ENCODE results near the gene IGF2BP3. TPM values are rescaled to one million over a fixed set of nuclear protein-coding genes. Genes with fewer than 3 reads are reported as not detected.

The IGF2BP3 gene
- total and polyA plus RNA-seq, 10 of the 15 experiments (the other 5 are each of a cell fraction or from before 2014, with no cell fraction given) = 4.6 to 61.2 (median 36.9) TPM

DNA sequence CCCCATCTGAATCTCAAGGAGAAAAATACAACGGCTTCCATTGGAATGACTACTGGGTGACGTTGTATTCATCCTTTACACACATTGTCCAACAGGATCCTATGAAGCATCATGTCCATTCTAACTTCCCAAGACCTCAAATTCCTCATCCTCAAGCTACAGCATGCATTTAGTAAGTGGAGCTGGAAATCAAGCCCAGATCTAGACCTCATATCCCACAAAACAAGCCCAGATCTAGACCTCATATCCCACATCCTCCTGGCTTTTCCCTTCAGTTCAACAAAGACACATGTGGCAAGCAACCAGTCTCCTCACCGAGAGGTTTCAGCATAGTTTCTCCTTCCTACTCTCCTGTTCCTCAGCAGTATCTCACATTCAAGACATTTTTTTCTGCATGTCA is 12.2 kb downstream of the IGF2BP3 start:
- SMC1A ChIA-PET (ENCODE audit: uncharacterized antibody, unreplicated experiment) = interaction anchor here (0.8 to 1.9 kb wide), 7 partner anchors 9 to 100 kb away, joined by 3 to 9 read pairs (median 3); no protein-coding TSS in a partner anchor
- POLR2A ChIA-PET = interaction anchor here (1.8 kb wide), 1 partner anchor 15 kb away, joined by 6 read pairs; no protein-coding TSS in a partner anchor
- CTCF ChIA-PET = interaction anchor here (0.6 to 2.3 kb wide), 5 partner anchors 8 to 181 kb away, joined by 3 to 10 read pairs (median 4); no protein-coding TSS in a partner anchor

More for the DNA sequence above, 12.2 kb downstream of the IGF2BP3 start:
- Histone ChIP-seq H3K9me3 (replicated peaks; ENCODE audit: control insufficient read depth, insufficient read depth, low read length) (no peaks in the 10 kb centered on the region; the same call in 2 of the 3 replicates), H3K4me3 (no peak overlapping the region), H3K79me2 (ENCODE audit: control insufficient read depth, insufficient read depth, low read length) (peaks cover 97% of the 10 kb centered on the region), H3K9ac (ENCODE audit: control insufficient read depth, insufficient read depth, low read length) (no peak overlapping the region), H2AFZ (ENCODE audit: control insufficient read depth, low read depth, low read length) (no peak overlapping the region), H3K4me1 (ENCODE audit: control insufficient read depth, insufficient read depth, low read length) (peaks cover 3% of the 10 kb centered on the region), H3K27me3 (replicated peaks in 1 of 2; ENCODE audit: control insufficient read depth in 2 of 2, insufficient read depth in 2 of 2, low read length in 1 of 2) (no peaks in the 10 kb centered on the region), H4K20me1 (ENCODE audit: control insufficient read depth, insufficient read depth) (no peaks in the 10 kb centered on the region), H3K27ac (ENCODE audit: control insufficient read depth, insufficient read depth) (no peak overlapping the region), H3K36me3 (ENCODE audit: control insufficient read depth in 2 of 2, insufficient read depth in 2 of 2, low read length in 1 of 2) (peaks cover 0 to 11% of the 10 kb centered on the region in 2 experiments; a peak in 2 of 4 replicates), H3K4me2 (ENCODE audit: control insufficient read depth, insufficient read depth) (no peak overlapping the region)
- no peak for ATAC-seq
- intact Hi-C loops (cut with micrococcal nuclease; ENCODE audit: unreplicated experiment) = no loop called here
- 27% methylated on average over 3 of the region's 3 CpGs for WGBS (ENCODE audit: insufficient coverage, insufficient replicate concordance, low lambda C conversion rate, missing lambda C conversion rate)
- in situ Hi-C loops (cut with MboI) = no loop called here
- no peak for FAIRE-seq
- BruUV-seq (replicated peaks) = TSS peak; percentile 1
- TF ChIP-seq, protein P1, sequence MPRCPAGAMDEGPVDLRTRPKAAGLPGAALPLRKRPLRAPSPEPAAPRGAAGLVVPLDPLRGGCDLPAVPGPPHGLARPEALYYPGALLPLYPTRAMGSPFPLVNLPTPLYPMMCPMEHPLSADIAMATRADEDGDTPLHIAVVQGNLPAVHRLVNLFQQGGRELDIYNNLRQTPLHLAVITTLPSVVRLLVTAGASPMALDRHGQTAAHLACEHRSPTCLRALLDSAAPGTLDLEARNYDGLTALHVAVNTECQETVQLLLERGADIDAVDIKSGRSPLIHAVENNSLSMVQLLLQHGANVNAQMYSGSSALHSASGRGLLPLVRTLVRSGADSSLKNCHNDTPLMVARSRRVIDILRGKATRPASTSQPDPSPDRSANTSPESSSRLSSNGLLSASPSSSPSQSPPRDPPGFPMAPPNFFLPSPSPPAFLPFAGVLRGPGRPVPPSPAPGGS (IDR thresholded peaks at IDR 0.05; ENCODE audit: borderline replicate concordance, insufficient read depth, low read depth, low read length, poor library complexity, severe bottlenecking) = no peak
- TF ChIP-seq SIX5 (IDR thresholded peaks at IDR 0.05; ENCODE audit: low read depth, low read length, severe bottlenecking) = no peak
- no peak for TF ChIP-seq SP1 (IDR thresholded peaks at IDR 0.05; ENCODE audit: low read depth, low read length)
- TF ChIP-seq, protein P2, sequence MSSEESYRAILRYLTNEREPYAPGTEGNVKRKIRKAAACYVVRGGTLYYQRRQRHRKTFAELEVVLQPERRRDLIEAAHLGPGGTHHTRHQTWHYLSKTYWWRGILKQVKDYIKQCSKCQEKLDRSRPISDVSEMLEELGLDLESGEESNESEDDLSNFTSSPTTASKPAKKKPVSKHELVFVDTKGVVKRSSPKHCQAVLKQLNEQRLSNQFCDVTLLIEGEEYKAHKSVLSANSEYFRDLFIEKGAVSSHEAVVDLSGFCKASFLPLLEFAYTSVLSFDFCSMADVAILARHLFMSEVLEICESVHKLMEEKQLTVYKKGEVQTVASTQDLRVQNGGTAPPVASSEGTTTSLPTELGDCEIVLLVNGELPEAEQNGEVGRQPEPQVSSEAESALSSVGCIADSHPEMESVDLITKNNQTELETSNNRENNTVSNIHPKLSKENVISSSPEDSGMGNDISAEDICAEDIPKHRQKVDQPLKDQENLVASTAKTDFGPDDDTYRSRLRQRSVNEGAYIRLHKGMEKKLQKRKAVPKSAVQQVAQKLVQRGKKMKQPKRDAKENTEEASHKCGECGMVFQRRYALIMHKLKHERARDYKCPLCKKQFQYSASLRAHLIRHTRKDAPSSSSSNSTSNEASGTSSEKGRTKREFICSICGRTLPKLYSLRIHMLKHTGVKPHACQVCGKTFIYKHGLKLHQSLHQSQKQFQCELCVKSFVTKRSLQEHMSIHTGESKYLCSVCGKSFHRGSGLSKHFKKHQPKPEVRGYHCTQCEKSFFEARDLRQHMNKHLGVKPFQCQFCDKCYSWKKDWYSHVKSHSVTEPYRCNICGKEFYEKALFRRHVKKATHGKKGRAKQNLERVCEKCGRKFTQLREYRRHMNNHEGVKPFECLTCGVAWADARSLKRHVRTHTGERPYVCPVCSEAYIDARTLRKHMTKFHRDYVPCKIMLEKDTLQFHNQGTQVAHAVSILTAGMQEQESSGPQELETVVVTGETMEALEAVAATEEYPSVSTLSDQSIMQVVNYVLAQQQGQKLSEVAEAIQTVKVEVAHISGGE (CRISPR knock-in tag; IDR thresholded peaks at IDR 0.05) = no peak
- no peak for TF ChIP-seq EGR1 (IDR thresholded peaks at IDR 0.05; ENCODE audit: borderline replicate concordance in 1 of 2, low read depth in 2 of 2, low read length in 2 of 2)
- no peak for TF ChIP-seq ZNF274 (IDR thresholded peaks at IDR 0.05; ENCODE audit: insufficient read depth, insufficient read length)
- TF ChIP-seq RB1 (IDR thresholded peaks at IDR 0.05; ENCODE audit: borderline replicate concordance) = no peak
- TF ChIP-seq HDAC2 (IDR thresholded peaks at IDR 0.05) = no peak
- no peak for TF ChIP-seq YY1 (IDR thresholded peaks at IDR 0.05; ENCODE audit: low read depth, low read length)
- RAD21 ChIA-PET (ENCODE audit: unreplicated experiment) = interaction anchor here (1.1 to 1.5 kb wide), 2 partner anchors 25 to 100 kb away, joined by 3 to 6 read pairs; no protein-coding TSS in a partner anchor
- DNase-seq (ENCODE audit: low read depth, low spot score) = no peak

Data from GM12878 (cell line).